Stimulated activated CD4-positive, alpha-beta T cell treated with anti-CD3 and anti-CD28 coated beads, Interleukin-1b, Interleukin-23, amount 100 ng/mL, for 48 hours (primary cell): Measurements from ENCODE around the gene ZC3HAV1L.
"Not testable (repeated sequence)": the region's sequence is repeated elsewhere in the genome, so short reads cannot be mapped to it uniquely, and the experiment has no call there.

Source experiments
- DNase-seq: peaks from one replicate; pipeline ENCODE4 v3.0.0-alpha.2; 2020

ZC3HAV1L gene, protein sequence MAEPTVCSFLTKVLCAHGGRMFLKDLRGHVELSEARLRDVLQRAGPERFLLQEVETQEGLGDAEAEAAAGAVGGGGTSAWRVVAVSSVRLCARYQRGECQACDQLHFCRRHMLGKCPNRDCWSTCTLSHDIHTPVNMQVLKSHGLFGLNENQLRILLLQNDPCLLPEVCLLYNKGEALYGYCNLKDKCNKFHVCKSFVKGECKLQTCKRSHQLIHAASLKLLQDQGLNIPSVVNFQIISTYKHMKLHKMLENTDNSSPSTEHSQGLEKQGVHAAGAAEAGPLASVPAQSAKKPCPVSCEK

GRCh38 chr7:139035586-139036353, at the start of gene ZC3HAV1L:
ZC3HAV1L (minus strand) TSS chr7:139036042; CDS start chr7:139036017, 25 bp downstream.
- DNase-seq: peak; percentile 71

DNA sequence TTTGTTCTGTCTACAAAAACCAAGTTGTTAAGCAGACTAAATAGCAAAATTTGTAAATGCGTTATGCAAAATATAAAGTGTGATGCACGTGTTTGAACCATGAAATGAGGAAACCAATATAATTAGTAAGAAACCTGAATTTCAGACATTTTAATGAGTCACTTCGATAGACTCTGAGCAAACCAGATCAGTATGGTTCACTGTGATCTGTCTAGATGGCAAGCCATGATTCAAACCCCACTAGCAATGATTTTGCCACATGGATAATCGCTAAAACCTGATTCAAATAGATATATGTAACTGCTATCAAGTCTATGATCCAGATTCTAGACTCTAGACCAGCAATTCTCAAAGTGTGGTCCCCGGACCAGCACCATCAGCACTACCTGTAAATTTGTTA, 48.9 kb upstream of the ZC3HAV1L start:
- DNase-seq: no peak

GRCh38 chr7:139081584-139081983, 45.7 kb upstream of the ZC3HAV1L start:
- DNase-seq: no peak

DNA sequence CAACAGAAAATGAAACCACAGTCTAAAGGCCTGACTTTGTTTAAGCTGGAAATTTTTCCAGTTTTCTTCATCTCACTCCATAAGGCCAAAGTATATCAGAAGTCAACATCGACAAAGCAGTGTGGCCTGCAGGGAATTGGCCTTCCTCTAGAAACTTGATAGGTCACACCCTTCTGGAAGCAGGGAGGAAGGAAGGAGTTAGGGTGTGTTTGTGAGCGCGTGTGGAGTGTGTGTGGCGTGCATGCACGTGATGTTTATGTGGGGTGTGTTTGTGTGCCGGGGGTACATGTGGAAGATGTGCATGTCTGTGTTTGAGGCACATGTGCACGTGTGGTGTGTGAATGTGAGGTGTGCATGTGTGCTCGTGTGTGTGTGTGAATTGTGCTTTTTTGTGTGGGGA, 45.1 kb upstream of the ZC3HAV1L start:
- no peak for DNase-seq

DNA sequence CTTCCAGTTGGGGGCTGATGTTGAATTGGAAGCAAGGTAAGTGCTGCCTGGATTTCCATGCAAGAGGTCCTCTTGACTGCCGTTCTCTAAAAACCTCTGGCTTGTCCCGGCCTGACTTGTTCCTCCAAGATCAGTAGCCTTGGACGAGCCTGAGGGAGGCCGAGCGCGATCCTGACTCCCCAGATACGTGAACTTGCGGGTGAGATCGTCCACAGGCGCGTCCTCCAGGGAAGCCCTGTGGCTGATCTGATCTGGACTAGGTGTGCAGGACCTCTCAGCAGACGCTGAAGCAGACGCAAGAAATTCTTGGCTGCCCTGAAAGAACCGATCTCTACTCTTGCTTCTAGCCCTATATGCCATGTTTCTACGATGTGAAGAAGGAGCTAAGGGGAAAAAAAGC, 44.0 kb upstream of the ZC3HAV1L start:
- DNase-seq: no peak

DNA sequence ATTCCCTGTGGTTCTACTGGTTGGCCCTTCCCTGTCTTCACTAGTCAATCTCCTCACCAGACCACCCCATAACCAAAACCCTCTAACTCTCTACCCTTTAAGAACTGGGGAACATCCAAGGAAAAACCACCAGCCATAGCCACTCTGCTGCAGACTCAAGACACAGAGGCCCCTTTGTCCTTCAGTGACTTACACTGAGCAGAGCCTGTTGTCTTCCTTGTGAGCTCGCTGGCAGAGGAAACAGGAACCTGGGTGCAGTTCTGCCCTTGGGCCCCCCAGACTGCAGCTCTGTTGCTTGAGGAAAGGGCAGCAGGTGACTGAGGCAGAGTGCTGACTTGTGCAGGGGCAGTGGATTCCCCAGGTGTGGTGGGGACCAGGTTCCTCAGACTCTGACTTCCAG, 43.1 kb upstream of the ZC3HAV1L start:
- no peak for DNase-seq

- no peak for DNase-seq
Observed at GRCh38 chr7:139078399-139078798, 42.6 kb upstream of the ZC3HAV1L start.

- DNase-seq: not testable (repeated sequence)
Observed at GRCh38 chr7:139077706-139078105, 41.9 kb upstream of the ZC3HAV1L start.

GRCh38 chr7:139075871-139076686, 40.2 kb upstream of the ZC3HAV1L start:
- DNase-seq: no peak

DNA sequence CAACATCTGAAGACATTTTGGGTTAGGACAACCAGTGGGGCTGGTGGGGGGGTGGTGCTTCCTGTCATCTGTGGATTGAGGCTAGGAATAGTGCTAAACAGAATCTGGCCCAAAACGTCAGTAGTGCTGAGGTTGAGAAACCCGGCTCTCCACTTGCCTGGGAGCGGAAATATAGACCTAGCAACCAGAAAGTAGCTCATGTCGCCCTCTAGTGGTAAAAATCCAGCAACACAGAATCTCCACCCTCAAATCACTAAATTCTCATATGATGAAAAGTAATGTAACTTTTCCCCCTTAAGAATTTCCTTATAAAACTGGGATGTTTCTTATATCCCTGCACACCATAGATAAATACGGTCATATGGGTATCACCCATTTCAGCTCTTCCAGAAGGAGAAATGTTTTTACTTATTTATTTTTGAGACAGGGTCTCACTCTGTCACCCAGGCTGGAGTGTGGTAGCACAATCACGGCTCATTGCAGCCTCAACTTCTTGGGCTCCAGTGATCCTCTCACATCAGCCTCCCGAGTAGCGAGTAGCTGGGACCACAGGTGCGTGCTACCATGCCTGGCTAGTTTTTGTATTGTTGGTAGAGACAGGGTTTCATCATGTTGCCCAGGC, 39.3 kb upstream of the ZC3HAV1L start:
- peak; percentile 55 for DNase-seq

GRCh38 chr7:139072796-139073195, 37.0 kb upstream of the ZC3HAV1L start:
- no peak for DNase-seq

GRCh38 chr7:139071680-139072079, 35.8 kb upstream of the ZC3HAV1L start:
- DNase-seq: no peak

GRCh38 chr7:139068544-139069399, 32.9 kb upstream of the ZC3HAV1L start:
- DNase-seq: no peak

GRCh38 chr7:139066315-139066714, 30.5 kb upstream of the ZC3HAV1L start:
- DNase-seq: no peak

DNA sequence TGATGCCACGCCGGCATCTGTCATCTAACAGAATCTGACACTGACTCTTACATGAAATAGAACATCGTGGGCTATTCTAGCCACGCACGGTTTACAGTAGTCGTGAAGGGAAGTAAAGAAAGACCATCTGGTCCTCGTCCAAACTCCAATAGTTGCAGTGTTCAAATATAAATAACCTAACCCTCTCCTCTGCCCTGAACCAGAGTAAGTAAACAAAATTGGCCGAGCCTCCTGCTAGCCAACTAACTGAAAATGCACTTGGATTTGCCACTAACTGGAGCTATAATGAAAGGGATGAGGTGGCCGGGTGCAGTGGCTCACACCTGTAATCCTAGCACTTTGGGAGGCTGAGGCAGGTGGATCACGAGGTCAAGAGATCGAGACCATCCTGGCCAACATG, 29.5 kb upstream of the ZC3HAV1L start:
- DNase-seq: no peak

DNA sequence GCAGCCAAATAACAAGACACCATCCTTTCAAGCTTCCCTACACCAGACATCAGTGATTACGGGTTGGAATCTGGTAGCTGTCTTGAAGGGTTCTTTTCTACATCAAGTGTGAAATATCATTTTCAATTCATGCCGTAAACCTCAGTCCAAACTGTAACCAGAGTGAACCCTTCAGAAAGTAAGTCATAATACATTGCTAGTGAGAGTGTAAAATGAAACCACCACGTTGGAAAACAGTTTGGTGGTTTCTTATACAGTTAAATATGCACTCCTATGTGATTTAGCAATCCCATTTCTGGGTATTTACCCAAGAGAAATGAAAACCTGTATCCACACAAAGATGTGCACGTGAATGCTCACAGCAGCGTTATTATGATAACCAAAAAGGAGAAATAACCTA, 25.6 kb upstream of the ZC3HAV1L start:
- no peak for DNase-seq

- DNase-seq: no peak
Observed at GRCh38 chr7:139060695-139061237, 24.9 kb upstream of the ZC3HAV1L start.

DNA sequence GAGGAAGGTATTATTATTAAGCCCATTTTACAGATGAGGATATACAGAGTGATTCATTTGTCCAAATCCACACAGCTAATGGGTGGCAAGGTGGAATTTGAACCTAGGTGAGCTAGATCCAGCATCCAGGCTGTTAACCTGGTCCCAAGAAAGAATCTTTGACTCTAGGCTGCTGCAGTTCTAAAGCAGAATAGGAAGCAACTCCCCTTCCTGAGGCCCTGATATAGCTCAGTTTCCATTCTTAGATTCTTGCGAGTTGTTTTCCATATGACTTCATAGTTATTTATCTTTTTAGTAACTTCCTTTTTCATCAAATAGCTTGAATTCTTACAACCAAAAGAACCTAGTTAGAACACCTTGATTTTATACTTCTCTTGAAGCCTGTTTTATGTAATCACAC, 24.1 kb upstream of the ZC3HAV1L start:
- DNase-seq: no peak

DNA sequence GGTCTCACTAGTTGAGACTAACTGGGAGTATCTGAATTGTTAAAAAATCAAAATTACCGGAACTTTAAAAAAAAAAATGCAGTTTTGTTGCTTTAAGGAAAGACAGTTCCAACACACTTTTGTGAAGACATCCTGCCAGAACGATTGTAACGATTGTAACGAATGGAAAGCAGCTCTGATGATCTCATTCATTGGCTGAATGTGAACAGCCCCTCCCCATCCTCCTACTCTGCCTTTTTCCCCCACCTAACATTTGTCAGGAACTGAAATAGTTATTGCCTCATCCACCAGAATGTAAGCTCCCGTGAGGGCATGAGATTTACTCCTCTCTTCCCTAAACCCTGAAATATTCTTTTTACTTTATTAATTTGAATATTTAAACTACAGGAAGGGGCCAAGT, 23.1 kb upstream of the ZC3HAV1L start:
- no peak for DNase-seq

- no peak for DNase-seq
Observed at GRCh38 chr7:139055674-139056073, 19.8 kb upstream of the ZC3HAV1L start.

GRCh38 chr7:139054656-139055055, 18.8 kb upstream of the ZC3HAV1L start:
- DNase-seq: not testable (repeated sequence)

DNA sequence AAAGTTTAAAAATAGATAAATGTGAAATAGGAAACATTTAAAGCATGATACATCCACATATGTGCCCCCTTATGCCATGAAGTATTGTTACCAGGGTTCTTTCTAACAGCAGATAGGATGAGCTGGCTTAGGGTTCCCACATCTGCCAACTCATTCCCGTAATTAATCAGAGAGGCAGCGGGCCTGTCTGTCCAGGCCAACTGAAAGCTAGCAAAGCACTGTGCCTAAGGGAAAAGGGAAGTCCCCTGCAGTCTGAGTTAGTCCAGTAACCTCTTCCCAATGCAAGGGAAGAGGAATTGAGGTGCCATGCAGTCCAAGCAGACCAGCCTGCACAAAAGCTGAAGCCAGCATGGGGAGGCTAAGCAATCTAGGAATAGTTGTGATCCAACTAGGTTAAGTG, 18.3 kb upstream of the ZC3HAV1L start:
- no peak for DNase-seq
